ENCODE results near the gene SHISAL1. TPM values are rescaled to one million over a fixed set of nuclear protein-coding genes. Genes with fewer than 3 reads are reported as not detected.
"Not testable (repeated sequence)": the region's sequence is repeated elsewhere in the genome, so short reads cannot be mapped to it uniquely, and the experiment has no call there.

SHISAL1 gene
- total RNA-seq, 1 donor from 2014 or later: 0.71 TPM

- H3K4me3 ChIP-seq (ENCODE audit: low read depth, low read length): no peak overlapping the region
- no peak for DNase-seq (ENCODE audit: low read depth)
- H3K36me3 ChIP-seq (ENCODE audit: control insufficient read depth, insufficient read depth, low read length): no peaks in the 10 kb centered on the region
- peaks cover 4% of the 10 kb centered on the region for H3K27me3 ChIP-seq (ENCODE audit: control insufficient read depth, insufficient read depth, low read length)
- TF ChIP-seq, protein P1, sequence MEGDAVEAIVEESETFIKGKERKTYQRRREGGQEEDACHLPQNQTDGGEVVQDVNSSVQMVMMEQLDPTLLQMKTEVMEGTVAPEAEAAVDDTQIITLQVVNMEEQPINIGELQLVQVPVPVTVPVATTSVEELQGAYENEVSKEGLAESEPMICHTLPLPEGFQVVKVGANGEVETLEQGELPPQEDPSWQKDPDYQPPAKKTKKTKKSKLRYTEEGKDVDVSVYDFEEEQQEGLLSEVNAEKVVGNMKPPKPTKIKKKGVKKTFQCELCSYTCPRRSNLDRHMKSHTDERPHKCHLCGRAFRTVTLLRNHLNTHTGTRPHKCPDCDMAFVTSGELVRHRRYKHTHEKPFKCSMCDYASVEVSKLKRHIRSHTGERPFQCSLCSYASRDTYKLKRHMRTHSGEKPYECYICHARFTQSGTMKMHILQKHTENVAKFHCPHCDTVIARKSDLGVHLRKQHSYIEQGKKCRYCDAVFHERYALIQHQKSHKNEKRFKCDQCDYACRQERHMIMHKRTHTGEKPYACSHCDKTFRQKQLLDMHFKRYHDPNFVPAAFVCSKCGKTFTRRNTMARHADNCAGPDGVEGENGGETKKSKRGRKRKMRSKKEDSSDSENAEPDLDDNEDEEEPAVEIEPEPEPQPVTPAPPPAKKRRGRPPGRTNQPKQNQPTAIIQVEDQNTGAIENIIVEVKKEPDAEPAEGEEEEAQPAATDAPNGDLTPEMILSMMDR (IDR thresholded peaks at IDR 0.05; ENCODE audit: insufficient read depth, low read length, poor library complexity, severe bottlenecking): no peak
Measured at GRCh38 chr22:44305888-44306287, 6.9 kb downstream of the SHISAL1 start.

GRCh38 chr22:44305455-44305854, 7.3 kb downstream of the SHISAL1 start:
- TF ChIP-seq, protein P1 (IDR thresholded peaks at IDR 0.05; ENCODE audit: insufficient read depth, low read length, poor library complexity, severe bottlenecking): no peak
- no peak for DNase-seq (ENCODE audit: low read depth)
- Histone ChIP-seq H3K4me3 (ENCODE audit: low read depth, low read length) (no peak overlapping the region), H3K36me3 (ENCODE audit: control insufficient read depth, insufficient read depth, low read length) (no peaks in the 10 kb centered on the region), H3K27me3 (ENCODE audit: control insufficient read depth, insufficient read depth, low read length) (peaks cover 8% of the 10 kb centered on the region)

GRCh38 chr22:44304911-44305310, 7.8 kb downstream of the SHISAL1 start:
- Histone ChIP-seq H3K4me3 (ENCODE audit: low read depth, low read length) (no peak overlapping the region), H3K27me3 (ENCODE audit: control insufficient read depth, insufficient read depth, low read length) (peaks cover 13% of the 10 kb centered on the region), H3K36me3 (ENCODE audit: control insufficient read depth, insufficient read depth, low read length) (no peaks in the 10 kb centered on the region)
- TF ChIP-seq, protein P1 (IDR thresholded peaks at IDR 0.05; ENCODE audit: insufficient read depth, low read length, poor library complexity, severe bottlenecking): no peak
- DNase-seq (ENCODE audit: low read depth): no peak

- Histone ChIP-seq H3K27me3 (ENCODE audit: control insufficient read depth, insufficient read depth, low read length) (peaks cover 13% of the 10 kb centered on the region), H3K36me3 (ENCODE audit: control insufficient read depth, insufficient read depth, low read length) (no peaks in the 10 kb centered on the region), H3K4me3 (ENCODE audit: low read depth, low read length) (no peak overlapping the region)
- TF ChIP-seq, protein P1 (IDR thresholded peaks at IDR 0.05; ENCODE audit: insufficient read depth, low read length, poor library complexity, severe bottlenecking): no peak
- no peak for DNase-seq (ENCODE audit: low read depth)
Measured at GRCh38 chr22:44304354-44304753, 8.4 kb downstream of the SHISAL1 start.

- H3K27me3 ChIP-seq (ENCODE audit: control insufficient read depth, insufficient read depth, low read length): peaks cover 13% of the 10 kb centered on the region
- DNase-seq (ENCODE audit: low read depth); H3K4me3 ChIP-seq (ENCODE audit: low read depth, low read length); H3K36me3 ChIP-seq (ENCODE audit: control insufficient read depth, insufficient read depth, low read length): not testable (repeated sequence)
Measured at GRCh38 chr22:44302363-44302762, 10.4 kb downstream of the SHISAL1 start.

DNA sequence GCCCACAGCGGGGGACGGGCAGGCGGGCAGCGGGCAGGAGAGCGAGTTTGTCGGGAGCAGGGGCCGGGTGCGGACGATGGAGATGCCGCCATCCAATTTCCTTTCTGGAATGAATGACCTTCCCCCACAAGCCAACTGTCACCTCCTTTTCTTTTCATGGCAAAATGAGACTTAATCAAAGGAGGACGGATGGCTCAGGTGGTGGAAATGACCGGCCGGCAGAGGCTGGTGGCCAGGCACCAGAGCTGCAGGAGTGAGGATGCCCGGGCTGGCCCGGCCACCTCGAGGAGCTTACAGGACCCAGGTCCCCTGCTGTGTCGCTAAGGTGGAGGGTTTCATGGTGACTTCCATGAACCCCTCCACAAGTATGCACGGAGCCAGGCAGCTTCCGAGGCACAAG, 11.7 kb downstream of the SHISAL1 start:
- Histone ChIP-seq H3K27me3 (ENCODE audit: control insufficient read depth, insufficient read depth, low read length) (peaks cover 13% of the 10 kb centered on the region), H3K4me3 (ENCODE audit: low read depth, low read length) (no peak overlapping the region), H3K36me3 (ENCODE audit: control insufficient read depth, insufficient read depth, low read length) (no peaks in the 10 kb centered on the region)
- DNase-seq (ENCODE audit: low read depth): no peak
- TF ChIP-seq, protein P1 (IDR thresholded peaks at IDR 0.05; ENCODE audit: insufficient read depth, low read length, poor library complexity, severe bottlenecking): no peak

All from kidney epithelial cell (primary cell).